Neural progenitor cell (in vitro differentiated cells): Measurements from ENCODE around the gene HFE. TPM values are rescaled to one million over a fixed set of nuclear protein-coding genes. Genes with fewer than 3 reads are reported as not detected.

Source experiments
- DNase-seq: peaks from one replicate; pipeline ENCODE4 v3.0.0-alpha.2; 2016; ENCODE audit warnings: low spot score
- H2AFZ ChIP-seq: fragments of 200-600 bp; sonication (generic); replicated peaks from 2 replicates; pipeline ENCODE4 v1.6.1; 2016; ENCODE audit warnings: antibody characterized with exemption
- H3F3A ChIP-seq: fragments of 200-600 bp; sonication (generic); 2 replicates; pipeline ENCODE4 v1.6.1; 2016; ENCODE audit warnings: antibody characterized with exemption, low read depth
- H3K27ac ChIP-seq: fragments of 200-600 bp; sonication (generic); 2 replicates; pipeline ENCODE4 v1.5.1; 2016; ENCODE audit warnings: mild to moderate bottlenecking
- H3K27me3 ChIP-seq: fragments of 200-600 bp; sonication (generic); 2 replicates; pipeline ENCODE4 v1.6.1; 2016; ENCODE audit warnings: mild to moderate bottlenecking, moderate library complexity
- H3K36me3 ChIP-seq: fragments of 200-600 bp; sonication (generic); 2 replicates; pipeline ENCODE4 v1.5.1; 2016
- H3K4me1 ChIP-seq: fragments of 200-600 bp; sonication (generic); 2 replicates; pipeline ENCODE4 v1.6.1; 2016; ENCODE audit warnings: mixed run types
- H3K4me2 ChIP-seq: fragments of 200-600 bp; sonication (generic); 2 replicates; pipeline ENCODE4 v1.6.1; 2016
- H3K4me3 ChIP-seq: fragments of 200-600 bp; sonication (generic); 2 replicates; pipeline ENCODE4 v1.5.1; 2016
- H3K79me2 ChIP-seq: fragments of 200-600 bp; sonication (generic); 2 replicates; pipeline ENCODE4 v1.6.1; 2016; ENCODE audit warnings: low read depth
- H3K9ac ChIP-seq: fragments of 200-600 bp; sonication (generic); 2 replicates; pipeline ENCODE4 v1.6.1; 2016
- H3K9me3 ChIP-seq: fragments of 200-600 bp; sonication (generic); 2 replicates; pipeline ENCODE4 v1.5.1; 2016; ENCODE audit warnings: low read depth
- H4K20me1 ChIP-seq: fragments of 200-600 bp; sonication (generic); 2 replicates; pipeline ENCODE4 v1.6.1; 2016; ENCODE audit warnings: low read depth
- H3K27ac Mint-ChIP-seq: 3 replicates; pipeline ENCODE4 v1.8.0; 2021; ENCODE audit warnings: mixed read lengths
- H3K27me3 Mint-ChIP-seq: 2 replicates; pipeline ENCODE4 v1.8.0; 2022; ENCODE audit warnings: low read depth, mild to moderate bottlenecking, inconsistent platforms, moderate library complexity, mixed read lengths; ENCODE audit not compliant: insufficient read depth
- H3K36me3 Mint-ChIP-seq: 3 replicates; pipeline ENCODE4 v1.8.0; 2021; ENCODE audit warnings: mixed read lengths
- H3K4me1 Mint-ChIP-seq: 3 replicates; pipeline ENCODE4 v1.8.0; 2021; ENCODE audit warnings: mixed read lengths
- H3K4me3 Mint-ChIP-seq: 3 replicates; pipeline ENCODE4 v1.8.0; 2021; ENCODE audit warnings: mild to moderate bottlenecking, moderate library complexity, mixed read lengths
- H3K9me3 Mint-ChIP-seq: 3 replicates; pipeline ENCODE4 v1.8.0; 2020; ENCODE audit warnings: mixed read lengths
- CTCF ChIP-seq: fragments of 200-600 bp; sonication (generic); IDR thresholded peaks from 2 replicates; pipeline ENCODE4 v1.5.1; 2017; ENCODE audit warnings: antibody characterized with exemption, mild to moderate bottlenecking
- EZH2 ChIP-seq: fragments of 200-600 bp; sonication (generic); IDR thresholded peaks from 2 replicates; pipeline ENCODE4 v1.6.1; 2017; ENCODE audit warnings: antibody characterized with exemption, mild to moderate bottlenecking, moderate library complexity
- EZH2phosphoT487 ChIP-seq: fragments of 200-600 bp; sonication (generic); IDR thresholded peaks from 2 replicates; pipeline ENCODE4 v1.6.1; 2017; ENCODE audit warnings: antibody characterized with exemption
- total RNA-seq: library from RNA; depleted of rRNA; stranded (reverse); fragments of >200 nt; gene quantifications from 2 replicates; pipeline ENCODE4 v1.2.3, GENCODE V29; 2015; ENCODE audit warnings: low replicate concordance

The HFE gene
- total RNA-seq: 0.43 and 1.5 TPM in 2 replicates

- Mint-ChIP-seq H3K36me3 (no peaks in the 10 kb centered on the region), H3K27ac (peak within 1 kb of the TSS; percentile 74), H3K4me3 (peak within 1 kb of the TSS; percentile 80), H3K9me3 (peaks cover 5% of the 10 kb centered on the region), H3K4me1 (peaks cover 13% of the 10 kb centered on the region), H3K27me3 (peaks cover 4% of the 10 kb centered on the region)
- no peaks in the 10 kb centered on the region for H3K9me3 ChIP-seq
- H3K9ac ChIP-seq: no peak within 1 kb of the TSS
- H4K20me1 ChIP-seq: no peaks in the 10 kb centered on the region
- peak within 1 kb of the TSS; percentile 47 for H3K4me3 ChIP-seq
- H3K27ac ChIP-seq: no peak within 1 kb of the TSS
- peak; percentile 50 for DNase-seq
- H3K4me1 ChIP-seq: peaks cover 5% of the 10 kb centered on the region
- peak within 1 kb of the TSS; percentile 66 for H2AFZ ChIP-seq
- H3K4me2 ChIP-seq: peak within 1 kb of the TSS; percentile 83
- H3K36me3 ChIP-seq: no peaks in the 10 kb centered on the region
- no peaks in the 10 kb centered on the region for H3K79me2 ChIP-seq
- no peaks in the 10 kb centered on the region for H3F3A ChIP-seq
- H3K27me3 ChIP-seq: peaks cover 15% of the 10 kb centered on the region
- no peak for TF ChIP-seq EZH2phosphoT487
- peak; percentile 26 for TF ChIP-seq CTCF
These were observed at the start of gene HFE for GRCh38 chr6:26087284-26088115. TSS of gene HFE (plus strand) at chr6:26087429. CDS start at chr6:26087441, 12 bp downstream.

- TF ChIP-seq EZH2 (no peak), CTCF (no peak), EZH2phosphoT487 (no peak)
- no peak overlapping the region for H2AFZ ChIP-seq
- H3K4me3 ChIP-seq: no peak overlapping the region
- no peaks in the 10 kb centered on the region for H3K4me1 ChIP-seq
- Mint-ChIP-seq H3K27ac (no peak overlapping the region), H3K4me1 (no peaks in the 10 kb centered on the region), H3K36me3 (peaks cover 11% of the 10 kb centered on the region), H3K27me3 (peaks cover 4% of the 10 kb centered on the region), H3K4me3 (no peak overlapping the region), H3K9me3 (peaks cover 24% of the 10 kb centered on the region)
- H3K9ac ChIP-seq: no peak overlapping the region
- no peaks in the 10 kb centered on the region for H3K27me3 ChIP-seq
- no peaks in the 10 kb centered on the region for H3K9me3 ChIP-seq
- no peaks in the 10 kb centered on the region for H4K20me1 ChIP-seq
- no peaks in the 10 kb centered on the region for H3K79me2 ChIP-seq
- H3K27ac ChIP-seq: no peak overlapping the region
- no peaks in the 10 kb centered on the region for H3K36me3 ChIP-seq
- no peak overlapping the region for H3K4me2 ChIP-seq
- H3F3A ChIP-seq: no peaks in the 10 kb centered on the region
- no peak for DNase-seq
These were observed 45.3 kb upstream of the HFE start for GRCh38 chr6:26041946-26042345.

GRCh38 chr6:26043384-26044139 lies 43.7 kb upstream of the HFE start:
- H2AFZ ChIP-seq: no peak overlapping the region

More at GRCh38 chr6:26043384-26044139, 43.7 kb upstream of the HFE start:
- Histone ChIP-seq H3F3A (no peaks in the 10 kb centered on the region), H3K4me3 (no peak overlapping the region), H3K9me3 (no peaks in the 10 kb centered on the region), H3K79me2 (no peaks in the 10 kb centered on the region), H3K27ac (no peak overlapping the region), H3K27me3 (no peaks in the 10 kb centered on the region), H3K36me3 (no peaks in the 10 kb centered on the region), H3K4me1 (peaks cover 5% of the 10 kb centered on the region), H3K4me2 (no peak overlapping the region), H4K20me1 (no peaks in the 10 kb centered on the region), H3K9ac (no peak overlapping the region)
- no peak for DNase-seq
- Mint-ChIP-seq H3K36me3 (peaks cover 11% of the 10 kb centered on the region), H3K4me3 (peak overlapping the region; percentile 38), H3K9me3 (peaks cover 24% of the 10 kb centered on the region), H3K27ac (no peak overlapping the region), H3K4me1 (peaks cover 3% of the 10 kb centered on the region), H3K27me3 (peaks cover 4% of the 10 kb centered on the region)
- no peak for TF ChIP-seq CTCF
- TF ChIP-seq EZH2phosphoT487: no peak
- TF ChIP-seq EZH2: no peak
